Posterior vena cava (tissue), 2 donors: ENCODE measurements around the gene TMEM120B. TPM values are rescaled to one million over a fixed set of nuclear protein-coding genes. Genes with fewer than 3 reads are reported as not detected.
"Not testable (repeated sequence)": the region's sequence is repeated elsewhere in the genome, so short reads cannot be mapped to it uniquely, and the experiment has no call there.

Experiments
- DNase-seq: peaks from one replicate; pipeline ENCODE4 v3.0.0-alpha.2; 2020; ENCODE audit warnings: low spot score
- intact Hi-C, 2 donors: fragments of 100-400 bp; cut with DNase I; formaldehyde crosslinking; loops; one replicate each; pipeline versions ENCODE4 v1.14.1 to v1.14.2; 2022 to 2023
- long read RNA-seq, 2 donors: library from polyadenylated mRNA; unstranded; transcript quantifications; one replicate each; pipeline ENCODE4 v2.0.0, GENCODE V29; 2020 to 2021
- total RNA-seq, 2 donors: library from RNA; stranded (reverse); fragmentation: NEBNext Ultra II Directional; extraction: Animal tissue kit (Norgen Biotek cat#: 25700); gene quantifications; one replicate each; pipeline ENCODE4 v1.2.1, GENCODE V29; 2021
- donor health status: DM: yes; HTN: yes; CAD: no.
- donor health status: DM: yes; HTN: yes; CAD: no.

Gene TMEM120B
- total RNA-seq, result 10 to 100 TPM in 1 of 2 donors, 1 to 10 TPM in 1; 7.9 to 11.0 TPM
- long read RNA-seq, donor 1, full-length matches to known transcripts, result 3 of 9 reads
- long read RNA-seq, donor 1, partial matches to known transcripts, result 1 of 9 reads
- long read RNA-seq, donor 1, other reads (novel, unspliced or antisense), result 5 of 9 reads
- long read RNA-seq, donor 2, full-length matches to known transcripts, result 3 of 7 reads
- long read RNA-seq, donor 2, partial matches to known transcripts, result 2 of 7 reads
- long read RNA-seq, donor 2, other reads (novel, unspliced or antisense), result 2 of 7 reads

DNA sequence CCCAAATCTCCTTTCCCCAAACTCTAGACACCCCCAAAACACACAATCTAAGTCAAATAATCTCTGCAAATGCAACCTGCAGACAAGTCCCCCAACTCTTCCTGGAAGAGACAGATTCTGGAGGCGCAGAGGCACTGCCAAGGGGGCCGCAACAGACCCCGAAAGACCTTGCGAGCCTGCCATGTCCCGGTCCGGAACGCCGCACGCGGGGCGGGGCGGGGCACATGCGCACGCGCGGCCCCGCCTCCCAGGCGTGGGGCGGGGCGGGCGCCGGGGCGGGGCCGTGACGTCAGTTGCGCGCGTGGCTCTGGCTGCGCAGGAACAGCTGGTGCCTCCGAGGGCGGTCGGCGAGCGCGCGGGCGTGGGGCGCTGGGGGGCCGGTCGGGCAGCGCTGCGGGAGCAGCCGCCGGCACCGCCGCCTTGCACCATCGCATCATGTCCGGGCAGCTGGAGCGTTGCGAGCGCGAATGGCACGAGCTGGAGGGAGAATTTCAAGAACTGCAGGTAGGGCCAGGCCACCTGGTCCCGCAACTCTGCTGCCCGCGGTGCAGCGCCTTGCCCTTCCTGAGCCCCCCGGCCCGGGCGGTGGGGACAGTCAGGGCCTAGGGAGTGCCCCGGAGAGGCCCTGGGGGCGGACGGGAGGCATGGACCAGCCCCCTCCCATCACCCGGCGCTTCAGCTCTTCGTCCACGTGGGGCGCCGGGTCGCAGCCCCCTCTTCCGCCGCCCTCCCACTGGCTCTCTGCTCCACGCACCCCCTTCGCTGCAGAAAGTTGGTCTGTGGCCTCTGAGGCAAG is at the start of gene TMEM120B:
Gene TMEM120B, plus strand, starts transcription at position 292 of the 796 bp plus-strand sequence. Its CDS starts 144 bp downstream, at position 436.
- peak; percentile 95 for DNase-seq
- intact Hi-C loops, result no loop called here

GRCh38 chr12:121663610-121663929 is 49.0 kb upstream of the TMEM120B start:
- intact Hi-C loops, result no loop called here
- DNase-seq, result no peak

DNA sequence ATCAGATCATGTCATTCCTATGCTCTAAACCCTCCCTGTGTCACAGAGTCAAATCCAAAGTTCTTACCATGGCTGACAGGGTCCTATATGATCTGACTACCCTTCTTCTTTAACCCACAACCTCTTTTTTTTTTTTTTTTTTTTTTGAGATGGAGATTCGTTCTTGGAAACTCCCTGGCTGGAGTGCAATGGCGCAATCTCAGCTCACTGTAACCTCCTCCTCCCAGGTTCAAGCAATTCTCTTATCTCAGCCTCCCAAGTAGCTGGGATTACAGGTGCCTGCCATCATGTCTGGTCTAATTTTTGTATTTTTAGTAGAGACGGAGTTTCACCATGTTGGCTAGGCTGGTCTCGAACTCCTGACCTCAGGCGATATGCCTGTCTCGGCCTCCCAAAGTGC is 45.7 kb upstream of the TMEM120B start:
- intact Hi-C loops, result loop anchor here in 1 of 2 donors (5.0 kb wide), 2 partner anchors 35 to 115 kb away; no protein-coding TSS in a partner anchor

DNA sequence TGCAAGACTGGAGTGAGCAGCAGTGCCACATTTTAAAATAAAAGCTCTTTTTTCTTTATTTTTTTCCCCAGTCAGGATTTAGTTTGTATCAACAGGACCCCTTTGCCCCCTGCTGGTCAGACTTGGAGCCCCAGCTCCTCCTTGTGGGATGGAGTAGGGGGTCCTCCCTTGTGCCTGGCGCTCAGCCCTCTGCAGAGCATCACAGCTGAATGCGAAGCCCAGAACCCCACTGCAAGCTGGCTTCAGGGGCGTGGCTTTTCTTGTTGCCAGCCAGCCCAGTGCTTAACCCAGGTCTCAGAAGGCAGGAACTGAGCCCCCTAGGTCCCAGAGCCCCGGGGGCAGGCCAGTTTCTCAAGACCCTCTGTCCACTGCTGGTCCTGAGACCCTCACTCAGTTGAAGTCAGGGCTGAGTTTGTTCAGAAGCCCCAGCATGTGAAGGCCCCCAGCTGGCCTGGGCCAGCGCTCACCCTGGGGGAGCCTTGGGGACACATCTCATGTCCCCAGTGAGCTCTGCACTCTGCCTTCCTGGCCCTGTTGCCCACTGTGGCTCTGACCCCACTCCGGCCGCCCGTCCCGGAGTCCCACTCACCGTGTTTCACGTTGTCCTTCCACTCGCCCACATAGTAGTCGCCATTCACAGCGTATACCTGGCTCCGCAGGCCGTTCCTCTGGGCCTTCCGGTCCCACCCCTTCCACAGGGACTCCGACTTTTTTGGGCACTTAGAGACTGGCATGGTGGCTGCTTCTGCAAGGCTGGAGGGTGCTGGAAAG is 43.6 kb upstream of the TMEM120B start:
- DNase-seq, result no peak
- intact Hi-C loops, result loop anchor here in 1 of 2 donors (5.0 kb wide), 2 partner anchors 37 to 117 kb away; no protein-coding TSS in a partner anchor

More for the DNA sequence above, 45.7 kb upstream of the TMEM120B start:
- DNase-seq, result not testable (repeated sequence)

DNA sequence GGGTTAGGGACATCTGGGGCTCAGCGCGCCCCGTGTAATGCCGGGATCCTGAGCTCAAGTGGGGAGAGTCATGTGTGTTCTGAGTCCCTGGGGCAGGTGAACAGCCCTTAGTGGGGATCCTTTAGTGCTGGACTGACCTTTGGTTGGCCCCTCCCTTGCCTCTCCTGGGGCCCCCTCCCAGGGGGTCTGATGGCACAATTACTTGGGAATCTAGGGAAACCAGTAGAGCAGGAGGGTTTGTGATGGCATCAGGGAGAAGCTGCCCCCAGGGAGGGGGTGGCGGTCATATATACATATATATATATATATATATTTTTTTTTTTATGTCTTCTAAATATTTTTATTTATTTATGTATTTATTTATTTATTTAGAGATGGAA is 43.0 kb upstream of the TMEM120B start, which contains the start of gene MORN3:
Gene MORN3, minus strand, starts transcription at position 134 of the 380 bp plus-strand sequence. CDS start 171 bp downstream, outside the sequence.
- intact Hi-C loops, result loop anchor here in 1 of 2 donors (5.0 kb wide), 2 partner anchors 37 to 117 kb away; no protein-coding TSS in a partner anchor

GRCh38 chr12:121673013-121673511 is 39.5 kb upstream of the TMEM120B start:
- intact Hi-C loops, result loop anchor here (10.0 kb wide), 1 partner anchor 178 kb away; no protein-coding TSS in a partner anchor
- no peak for DNase-seq

More for the DNA sequence above, 43.0 kb upstream of the TMEM120B start, which contains the start of gene MORN3:
- DNase-seq, result no peak

- no peak for DNase-seq
- intact Hi-C loops, result loop anchor here (10.0 kb wide), 1 partner anchor 181 kb away; no protein-coding TSS in a partner anchor
Measured at GRCh38 chr12:121676190-121676589, 36.4 kb upstream of the TMEM120B start.

- intact Hi-C loops, result loop anchor here (10.0 kb wide), 1 partner anchor 184 kb away; no protein-coding TSS in a partner anchor
- DNase-seq, result no peak
Measured at GRCh38 chr12:121678305-121678704, 34.2 kb upstream of the TMEM120B start.

GRCh38 chr12:121678716-121679300 is 33.7 kb upstream of the TMEM120B start:
- no peak for DNase-seq
- intact Hi-C loops, result loop anchor here (10.0 kb wide), 1 partner anchor 184 kb away; no protein-coding TSS in a partner anchor

DNA sequence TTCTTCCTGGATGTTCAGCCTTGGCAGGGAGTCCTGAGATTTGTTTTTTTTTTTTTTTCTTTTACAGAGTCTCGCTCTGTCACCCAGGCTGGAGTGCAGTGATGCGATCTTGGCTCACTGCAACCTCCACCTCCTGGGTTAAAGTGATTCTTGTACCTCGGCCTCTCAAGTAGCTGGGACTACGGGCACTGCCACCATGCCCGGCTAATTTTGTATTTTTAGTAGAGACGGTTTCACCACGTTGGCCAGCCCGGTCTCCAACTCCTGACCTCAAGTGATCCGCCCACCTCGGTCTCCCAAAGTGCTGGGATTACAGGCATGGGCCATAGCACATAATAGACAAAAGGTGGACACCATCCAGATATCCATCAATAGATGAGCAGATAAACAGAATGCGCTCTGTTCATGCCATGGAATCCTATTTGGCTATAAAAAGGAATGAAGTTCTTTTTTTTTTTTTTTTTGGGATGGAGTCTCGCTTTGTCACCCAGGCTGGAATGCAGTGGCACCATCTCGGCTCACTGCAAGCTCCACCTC is 32.8 kb upstream of the TMEM120B start:
- intact Hi-C loops, result loop anchor here (2.0 to 10.0 kb wide), 3 partner anchors 127 to 185 kb away; no protein-coding TSS in a partner anchor
- not testable (repeated sequence) for DNase-seq

DNA sequence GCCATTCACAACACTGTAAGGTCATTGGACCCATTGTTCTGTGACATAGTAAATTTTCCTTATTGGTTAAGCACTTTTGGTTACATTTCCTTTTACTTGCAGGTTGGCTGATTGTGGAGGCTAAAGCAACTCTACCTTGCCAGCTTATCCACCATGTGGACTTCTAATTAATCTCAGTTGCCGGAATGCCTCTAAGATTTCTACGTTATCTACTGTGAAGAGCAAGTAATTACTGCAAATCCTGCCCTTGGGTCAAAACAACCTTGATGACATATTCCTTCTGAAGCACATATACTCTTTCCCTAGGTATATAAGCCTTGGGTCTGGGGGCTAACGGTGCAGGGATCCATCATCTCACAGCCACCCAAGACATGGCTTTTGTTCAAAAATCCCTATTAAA is 23.6 kb upstream of the TMEM120B start:
- no peak for DNase-seq
- intact Hi-C loops, result no loop called here

DNA sequence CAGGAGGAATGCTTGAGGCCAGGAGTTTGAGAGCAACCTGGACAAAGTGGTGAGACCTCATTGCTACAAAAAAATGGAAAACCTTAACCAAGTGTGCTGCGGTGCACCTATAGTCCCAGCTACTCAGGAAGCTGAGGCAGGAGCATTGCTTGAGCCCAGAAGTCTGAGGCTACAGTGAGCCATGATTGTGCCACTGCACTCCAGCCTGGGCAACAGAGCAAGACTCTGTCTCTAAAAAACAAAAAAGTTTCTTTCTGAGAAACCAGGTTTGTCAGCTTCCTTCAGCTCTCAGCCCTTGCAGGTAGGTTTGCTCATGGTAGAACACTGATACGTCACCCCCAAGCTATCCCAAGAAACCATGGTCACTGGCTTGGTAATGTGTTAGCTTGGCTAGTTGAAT is 23.1 kb upstream of the TMEM120B start:
- DNase-seq, result no peak
- intact Hi-C loops, result no loop called here

DNA sequence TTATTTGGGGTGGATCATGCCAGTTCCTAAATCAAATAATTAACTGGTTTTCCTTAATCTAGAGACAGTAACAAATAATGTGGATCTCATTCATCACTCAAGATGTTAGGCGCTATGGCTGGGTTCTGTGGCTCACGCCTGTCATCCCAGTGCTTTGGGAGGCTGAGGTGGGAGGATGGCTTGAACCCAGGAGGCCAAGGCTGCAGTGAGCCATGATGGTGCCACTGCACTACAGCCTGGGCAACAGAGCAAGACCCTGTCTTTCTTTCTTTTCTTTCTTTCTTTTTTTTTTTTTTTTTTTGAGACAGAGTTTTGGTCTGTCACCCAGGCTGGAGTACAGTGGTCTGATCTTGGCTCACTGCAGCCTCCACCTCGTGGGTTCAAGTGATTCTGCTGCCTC is 19.8 kb upstream of the TMEM120B start:
- intact Hi-C loops, result loop anchor here in 1 of 2 donors (10.0 kb wide), 1 partner anchor 192 kb away; the partner anchor contains the start of gene PSMD9
- not testable (repeated sequence) for DNase-seq

- intact Hi-C loops, result loop anchor here in 1 of 2 donors (10.0 kb wide), 1 partner anchor 192 kb away; the partner anchor contains the start of gene PSMD9
- no peak for DNase-seq
Measured at GRCh38 chr12:121693155-121693687, 19.3 kb upstream of the TMEM120B start.

DNA sequence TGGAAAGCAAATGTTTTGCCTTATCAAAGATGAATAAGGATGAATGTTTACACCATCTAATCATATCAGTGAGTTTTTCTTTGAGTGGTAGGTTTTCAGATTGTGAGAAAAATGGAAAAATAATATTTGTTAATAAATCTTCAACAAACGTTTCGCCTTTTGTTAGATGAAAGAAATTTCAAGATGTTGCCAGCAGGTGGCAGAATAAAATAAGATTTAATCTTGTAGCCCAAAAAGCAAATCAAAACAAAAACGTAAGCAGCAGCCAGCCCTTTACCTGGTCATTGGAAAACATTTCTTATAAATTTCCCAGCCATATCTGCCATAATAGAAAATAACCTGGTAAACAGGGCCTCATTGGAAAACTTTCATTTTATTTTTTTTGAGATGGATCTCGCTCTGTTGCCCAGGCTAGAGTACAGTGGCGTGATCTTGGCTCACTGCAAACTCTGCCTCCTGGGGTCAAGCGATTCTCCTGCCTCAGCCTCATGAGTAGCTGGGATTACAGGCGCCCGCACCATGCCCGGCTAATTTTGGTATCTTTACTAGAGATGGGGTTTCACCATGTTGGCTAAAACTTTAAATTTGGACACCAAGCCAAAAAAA is 15.4 kb upstream of the TMEM120B start:
- intact Hi-C loops, result loop anchor here (2.0 to 10.0 kb wide), 3 partner anchors 95 to 188 kb away; partner anchors contain the start of genes PSMD9 (in 1 of the 2) and RHOF (in 1 of the 2)
- DNase-seq, result no peak

- not testable (repeated sequence) for DNase-seq
- intact Hi-C loops, result loop anchor here (2.0 to 10.0 kb wide), 3 partner anchors 94 to 187 kb away; partner anchors contain the start of genes PSMD9 (in 1 of the 2) and RHOF (in 1 of the 2)
Measured at GRCh38 chr12:121697861-121698260, 14.7 kb upstream of the TMEM120B start.

GRCh38 chr12:121701667-121702277 is 10.8 kb upstream of the TMEM120B start:
- DNase-seq, result no peak
- intact Hi-C loops, result loop anchor here (5.0 to 10.0 kb wide), 2 partner anchors 71 to 73 kb away; no protein-coding TSS in a partner anchor
